Effector memory CD8-positive, alpha-beta T cell (primary cell): ENCODE data around the gene TNFSF10.

Experiments
- ATAC-seq: fragments of 150-1000 bp; cut with Tn5 transposase; replicated peaks from 2 replicates; pipeline ENCODE4 v1.10.0; 2021; ENCODE audit warnings: mild to moderate bottlenecking, moderate library complexity
- DNase-seq, 3 experiments: peaks; one replicate each; pipeline ENCODE4 v3.0.0; 2021
- H3K27ac Mint-ChIP-seq, 2 donors: one replicate each; pipeline ENCODE4 v1.8.0; 2022; ENCODE audit warnings: mild to moderate bottlenecking in 2 of 2, mixed read lengths in 2 of 2, moderate library complexity in 2 of 2
- H3K27me3 Mint-ChIP-seq, 2 donors: one replicate each; pipeline ENCODE4 v1.8.0; 2022; ENCODE audit warnings: mixed read lengths in 2 of 2
- H3K36me3 Mint-ChIP-seq: one replicate; pipeline ENCODE4 v1.8.0; 2022; ENCODE audit warnings: mild to moderate bottlenecking, moderate library complexity, mixed read lengths; ENCODE audit not compliant: insufficient read depth
- H3K4me1 Mint-ChIP-seq, 2 donors: one replicate each; pipeline ENCODE4 v1.8.0; 2022; ENCODE audit warnings: low read depth in 2 of 2, mixed read lengths in 2 of 2
- H3K4me3 Mint-ChIP-seq, 2 donors: one replicate each; pipeline ENCODE4 v1.8.0; 2022; ENCODE audit warnings: mild to moderate bottlenecking in 2 of 2, mixed read lengths in 2 of 2, moderate library complexity in 2 of 2
- H3K9me3 Mint-ChIP-seq, 2 donors: one replicate each; pipeline ENCODE4 v1.8.0; 2022; ENCODE audit warnings: mixed read lengths in 2 of 2

The TNFSF10 gene

DNA sequence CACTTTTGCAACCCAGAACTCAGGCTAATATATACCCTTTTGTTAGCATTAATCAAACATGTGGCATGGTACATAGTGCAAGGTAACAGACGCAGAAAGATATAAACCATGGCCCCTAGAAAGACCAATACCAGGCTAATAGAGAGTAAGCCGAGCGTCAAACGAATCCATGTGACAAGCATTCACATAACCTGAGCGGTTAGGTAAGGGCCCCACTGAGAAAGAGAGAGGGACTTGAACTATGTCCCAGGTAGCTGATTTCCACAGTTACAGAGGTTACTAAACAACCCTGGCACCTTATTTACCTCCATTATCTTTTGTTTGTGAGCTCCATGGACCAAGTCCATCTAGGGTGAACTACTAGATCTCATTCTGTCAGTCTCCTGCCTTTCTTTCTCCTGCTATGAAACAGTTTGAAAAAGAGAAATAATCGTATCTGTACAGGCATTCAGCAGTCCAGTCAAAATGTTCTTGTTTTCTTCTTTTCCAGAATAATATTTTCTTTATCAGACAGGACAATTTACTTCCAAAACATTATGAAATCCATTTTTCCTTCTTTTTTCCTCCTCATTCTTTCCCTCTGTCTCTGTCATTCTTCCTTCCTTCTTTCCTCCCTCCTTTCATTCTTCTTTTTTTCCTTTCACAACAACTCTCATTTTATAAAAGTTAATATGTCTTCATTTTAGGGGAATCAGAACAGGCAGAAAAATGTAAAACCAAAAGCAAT lies 30.5 kb upstream of the TNFSF10 start:
- no peak overlapping the region for H3K4me3 Mint-ChIP-seq
- H3K27ac Mint-ChIP-seq = no peak overlapping the region
- peaks cover 8 to 11% of the 10 kb centered on the region in 2 donors for H3K4me1 Mint-ChIP-seq
- no peaks in the 10 kb centered on the region for H3K36me3 Mint-ChIP-seq
- no peaks in the 10 kb centered on the region for H3K9me3 Mint-ChIP-seq
- ATAC-seq (no peak), DNase-seq (no peak)
- H3K27me3 Mint-ChIP-seq = no peaks in the 10 kb centered on the region

DNA sequence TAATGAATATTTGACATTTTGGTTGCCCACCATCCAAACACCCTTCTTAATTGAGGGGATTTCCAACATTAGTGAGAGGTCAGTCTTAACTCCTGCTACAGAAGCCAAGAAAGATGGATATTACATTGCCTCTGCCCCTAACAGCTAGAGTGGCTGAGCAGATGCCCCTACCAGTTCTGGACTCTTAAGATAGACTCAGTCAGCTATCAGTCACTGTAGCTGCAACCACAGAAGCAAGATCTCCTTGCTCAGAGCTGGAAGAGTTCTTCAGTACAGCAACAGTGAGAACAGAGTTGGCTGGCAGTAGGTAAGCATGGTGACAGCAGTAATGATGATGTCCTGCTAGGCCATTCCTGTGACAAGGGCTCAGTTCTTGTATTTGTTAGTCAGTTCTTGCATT lies 29.4 kb upstream of the TNFSF10 start:
- ATAC-seq (no peak), DNase-seq (no peak)
- H3K36me3 Mint-ChIP-seq = no peaks in the 10 kb centered on the region

DNA sequence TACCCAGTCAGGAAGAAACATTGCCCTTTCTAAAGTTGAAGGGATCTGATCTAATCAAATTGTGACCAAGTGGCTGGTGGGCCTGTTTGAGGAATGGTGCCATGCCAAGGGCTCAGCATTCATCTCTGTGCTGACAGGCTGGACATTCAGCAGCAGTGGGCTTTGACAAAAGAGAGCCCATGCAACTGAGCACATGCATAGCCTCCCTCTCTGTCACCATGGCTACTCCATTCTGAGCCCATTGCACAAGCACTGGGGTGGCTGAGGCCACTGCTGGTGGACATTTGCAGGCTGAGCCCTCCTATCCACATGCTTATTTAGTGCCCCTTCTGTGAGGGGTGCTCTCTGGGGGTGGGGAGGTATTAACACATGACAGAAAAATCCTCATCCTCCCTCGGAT lies 28.6 kb upstream of the TNFSF10 start:
- H3K4me1 Mint-ChIP-seq = peaks cover 6 to 8% of the 10 kb centered on the region in 2 donors
- no peak for DNase-seq
- ATAC-seq = no peak
- no peaks in the 10 kb centered on the region for H3K36me3 Mint-ChIP-seq
- H3K27me3 Mint-ChIP-seq = no peaks in the 10 kb centered on the region
- no peaks in the 10 kb centered on the region for H3K9me3 Mint-ChIP-seq
- H3K4me3 Mint-ChIP-seq = no peak overlapping the region
- H3K27ac Mint-ChIP-seq = no peak overlapping the region

More for the DNA sequence above, 29.4 kb upstream of the TNFSF10 start:
- no peaks in the 10 kb centered on the region for H3K27me3 Mint-ChIP-seq
- no peak overlapping the region for H3K27ac Mint-ChIP-seq
- H3K4me3 Mint-ChIP-seq = no peak overlapping the region
- no peaks in the 10 kb centered on the region for H3K9me3 Mint-ChIP-seq
- H3K4me1 Mint-ChIP-seq = peaks cover 8 to 11% of the 10 kb centered on the region in 2 donors

DNA sequence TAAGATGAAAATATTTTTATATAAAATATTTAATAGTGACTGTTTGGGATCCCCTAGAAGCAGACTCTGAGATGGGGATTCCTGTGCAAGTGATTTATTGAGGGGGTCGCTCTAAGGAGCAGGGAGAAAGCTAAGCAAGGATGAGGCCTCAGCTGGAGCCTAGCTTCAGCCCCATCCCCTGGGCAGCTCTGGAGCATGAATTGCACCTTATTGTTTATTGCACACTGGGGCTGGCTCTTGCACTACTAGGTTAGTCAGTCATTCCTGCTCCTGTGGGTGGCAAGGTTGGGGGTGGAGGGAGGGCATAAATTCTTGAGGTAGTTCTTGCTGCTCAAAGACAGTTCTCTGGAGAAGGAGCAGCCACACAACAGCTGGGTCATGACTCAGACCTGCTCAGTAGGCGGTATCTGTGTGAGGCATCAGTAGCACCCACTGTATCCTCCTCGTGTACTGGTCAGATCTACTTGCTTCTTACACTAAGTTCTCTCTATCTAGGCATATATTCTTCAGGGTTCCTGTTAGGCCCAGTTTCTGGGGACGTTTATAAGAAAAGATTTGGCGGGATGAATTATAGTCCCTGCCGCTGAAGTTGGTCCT lies 27.2 kb upstream of the TNFSF10 start:
- H3K27ac Mint-ChIP-seq = peak overlapping the region; percentile 29 to 56
- H3K4me3 Mint-ChIP-seq = no peak overlapping the region
- ATAC-seq (peak; percentile 78), DNase-seq (no peak)
- H3K9me3 Mint-ChIP-seq = no peaks in the 10 kb centered on the region
- no peaks in the 10 kb centered on the region for H3K36me3 Mint-ChIP-seq
- H3K27me3 Mint-ChIP-seq = no peaks in the 10 kb centered on the region
- H3K4me1 Mint-ChIP-seq = peaks cover 8% of the 10 kb centered on the region in 2 donors

DNA sequence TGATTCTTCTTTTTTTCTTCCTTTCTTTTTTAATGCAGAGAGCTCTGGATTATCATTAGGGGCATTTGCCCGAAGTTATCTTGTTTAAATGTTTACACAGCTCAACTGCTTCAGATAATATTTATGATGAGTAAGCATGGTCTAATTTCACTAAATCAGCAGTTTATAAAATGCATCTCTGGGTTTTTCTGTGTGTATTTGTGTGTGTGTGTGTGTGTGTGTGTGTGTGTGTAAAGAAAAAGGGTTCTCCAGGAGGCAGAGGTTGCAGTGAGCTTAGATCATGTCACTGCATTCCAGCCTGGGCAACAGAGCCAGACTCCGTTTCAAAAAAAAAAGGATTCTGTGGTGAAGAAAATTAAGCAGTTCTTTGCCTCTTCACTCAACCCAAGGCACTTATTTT lies 25.9 kb upstream of the TNFSF10 start:
- ATAC-seq (no peak), DNase-seq (no peak)
- no peaks in the 10 kb centered on the region for H3K9me3 Mint-ChIP-seq
- no peak overlapping the region for H3K27ac Mint-ChIP-seq
- peaks cover 8% of the 10 kb centered on the region in 2 donors for H3K4me1 Mint-ChIP-seq
- no peaks in the 10 kb centered on the region for H3K36me3 Mint-ChIP-seq
- no peaks in the 10 kb centered on the region for H3K27me3 Mint-ChIP-seq
- no peak overlapping the region for H3K4me3 Mint-ChIP-seq

DNA sequence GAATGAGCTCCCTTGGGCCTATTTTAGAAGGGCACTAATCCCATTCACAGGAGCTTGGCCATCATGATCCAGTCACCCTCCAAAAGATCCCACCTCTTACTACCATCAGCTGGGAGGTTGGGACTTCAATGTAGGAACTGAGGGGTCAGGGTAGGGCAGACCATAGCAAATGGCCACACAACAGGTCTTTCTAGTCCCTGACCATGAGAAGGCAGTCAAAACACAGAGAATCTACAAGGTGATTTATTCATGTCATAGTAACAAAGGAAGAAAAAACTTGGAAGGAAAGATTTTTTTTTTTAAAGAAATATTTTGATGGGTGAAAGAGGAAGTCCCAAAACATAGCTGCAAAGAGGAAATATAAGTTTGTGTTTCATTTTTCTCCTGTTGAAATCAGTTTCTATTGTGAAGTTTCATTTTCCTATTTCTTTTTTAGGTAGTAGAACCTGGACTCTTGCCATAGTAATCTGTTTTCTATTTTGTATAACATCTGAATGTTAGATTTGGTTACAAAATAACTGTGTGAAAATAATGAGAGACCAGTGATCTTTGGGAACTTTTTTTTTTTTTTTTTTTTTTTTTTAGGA lies 23.5 kb upstream of the TNFSF10 start:
- Mint-ChIP-seq H3K9me3 (no peaks in the 10 kb centered on the region), H3K27me3 (no peaks in the 10 kb centered on the region), H3K36me3 (no peaks in the 10 kb centered on the region), H3K4me3 (no peak overlapping the region), H3K4me1 (peaks cover 8% of the 10 kb centered on the region in 2 donors), H3K27ac (peak overlapping the region in 1 of 2 donors; percentile 60)
- ATAC-seq (no peak), DNase-seq (no peak)

DNA sequence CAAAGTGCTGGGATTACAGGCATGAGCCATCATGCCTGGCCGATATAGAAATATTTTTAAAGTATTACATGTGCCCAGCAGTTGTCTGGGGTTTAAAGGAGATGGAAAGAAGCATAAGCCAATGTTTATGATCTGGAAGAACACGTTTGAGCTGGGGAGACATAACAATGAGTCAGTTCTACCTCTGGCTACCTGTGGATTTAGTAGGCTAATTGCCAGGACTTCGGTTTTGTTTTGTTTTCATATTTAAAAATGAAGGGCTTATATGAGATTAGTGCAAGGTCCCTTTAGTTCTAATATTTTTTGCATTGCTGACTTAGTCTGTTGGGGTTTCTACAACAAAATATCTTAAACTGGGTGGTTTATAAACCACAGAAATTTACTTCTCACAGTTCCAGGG lies 22.9 kb upstream of the TNFSF10 start:
- Mint-ChIP-seq H3K9me3 (no peaks in the 10 kb centered on the region), H3K27ac (peak overlapping the region in 1 of 2 donors; percentile 60), H3K4me1 (peaks cover 6 to 8% of the 10 kb centered on the region in 2 donors), H3K36me3 (no peaks in the 10 kb centered on the region), H3K27me3 (no peaks in the 10 kb centered on the region), H3K4me3 (no peak overlapping the region)
- ATAC-seq (no peak), DNase-seq (no peak)

DNA sequence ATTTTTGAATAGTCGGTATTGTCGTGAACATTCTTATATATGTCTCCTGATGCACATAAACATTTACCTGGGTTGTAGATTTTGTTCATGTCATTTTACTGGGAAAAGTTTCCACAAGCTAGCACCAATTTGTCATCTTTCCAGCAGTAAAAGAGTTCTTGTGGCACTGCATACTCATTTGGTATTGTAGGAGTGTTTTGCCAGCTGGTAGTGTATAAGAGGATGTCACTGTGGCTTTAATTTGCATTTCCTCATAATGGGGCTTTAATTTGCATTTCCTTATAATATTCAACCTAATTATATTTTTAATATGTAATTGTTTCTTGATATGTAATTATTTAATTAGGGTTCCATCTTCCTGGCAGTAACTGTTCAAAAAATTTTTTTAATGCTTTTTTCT lies 21.2 kb upstream of the TNFSF10 start:
- no peak for ATAC-seq
- Mint-ChIP-seq H3K36me3 (no peaks in the 10 kb centered on the region), H3K9me3 (no peaks in the 10 kb centered on the region), H3K4me1 (peaks cover 0 to 2% of the 10 kb centered on the region in 2 donors), H3K27me3 (no peaks in the 10 kb centered on the region), H3K27ac (no peak overlapping the region), H3K4me3 (no peak overlapping the region)
- DNase-seq = no peak

DNA sequence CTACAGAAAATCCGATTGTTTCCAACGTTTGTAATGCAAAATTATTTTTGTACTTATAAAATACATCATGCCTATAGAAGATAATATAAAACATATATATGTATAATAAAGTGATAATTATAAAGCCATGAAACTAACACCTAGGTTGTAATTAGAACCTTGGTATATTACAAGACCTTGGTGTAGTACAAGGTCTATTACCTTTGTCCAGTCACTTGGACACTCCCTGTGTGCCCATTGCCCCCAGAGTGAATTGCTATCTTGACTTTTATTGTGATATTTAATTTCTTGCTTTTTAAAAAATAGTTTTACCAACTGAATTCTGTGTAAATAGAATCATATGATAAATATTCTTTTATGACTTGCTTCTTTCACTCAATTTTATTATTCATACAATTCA lies 20.7 kb upstream of the TNFSF10 start:
- Mint-ChIP-seq H3K36me3 (no peaks in the 10 kb centered on the region), H3K27me3 (no peaks in the 10 kb centered on the region), H3K4me3 (no peak overlapping the region), H3K9me3 (no peaks in the 10 kb centered on the region), H3K27ac (no peak overlapping the region), H3K4me1 (peaks cover 0 to 2% of the 10 kb centered on the region in 2 donors)
- ATAC-seq = no peak
- no peak for DNase-seq

DNA sequence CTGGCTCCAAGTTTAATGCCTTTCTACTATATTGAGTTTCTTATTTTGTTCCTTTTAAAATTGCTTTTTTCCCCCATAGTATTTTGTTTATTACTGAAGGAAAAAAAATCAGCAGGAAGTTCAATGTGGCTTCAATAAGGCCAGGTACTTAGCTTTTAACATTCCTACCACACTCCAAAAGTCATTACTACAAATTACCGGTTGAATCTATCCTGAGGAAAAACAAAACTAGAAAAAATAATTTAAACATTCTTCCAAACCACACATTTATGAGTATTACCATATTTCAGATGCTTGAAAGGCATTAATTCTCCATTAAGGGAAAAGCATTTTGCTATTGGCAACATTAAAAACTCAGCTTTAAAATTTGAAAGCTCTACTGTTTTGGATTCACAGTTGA lies 20.2 kb upstream of the TNFSF10 start:
- Mint-ChIP-seq H3K27me3 (no peaks in the 10 kb centered on the region), H3K4me1 (peaks cover 0 to 2% of the 10 kb centered on the region in 2 donors)
- no peak for ATAC-seq

DNA sequence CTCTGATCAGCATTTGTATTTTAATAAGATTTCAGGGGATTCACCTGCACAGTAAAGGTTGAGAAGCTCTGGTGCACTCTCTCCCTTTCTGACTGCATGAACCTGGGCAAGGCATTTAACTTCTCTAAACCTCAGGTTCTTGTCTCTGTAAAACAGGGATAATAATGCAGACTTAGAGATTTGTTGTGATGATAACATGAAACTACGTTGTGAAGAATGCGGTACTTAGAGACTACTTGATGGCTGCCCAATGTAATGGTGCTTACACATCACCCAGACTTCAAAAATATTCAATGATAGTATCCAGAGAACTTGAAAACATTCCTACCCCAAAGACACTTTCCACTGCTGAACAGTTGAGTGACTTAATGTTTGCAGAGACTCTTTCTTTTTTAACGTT lies 19.8 kb upstream of the TNFSF10 start:
- no peak overlapping the region for H3K27ac Mint-ChIP-seq
- ATAC-seq = no peak
- H3K4me1 Mint-ChIP-seq = peaks cover 0 to 2% of the 10 kb centered on the region in 2 donors
- no peak overlapping the region for H3K4me3 Mint-ChIP-seq
- H3K36me3 Mint-ChIP-seq = no peaks in the 10 kb centered on the region
- H3K9me3 Mint-ChIP-seq = no peaks in the 10 kb centered on the region
- DNase-seq = no peak
- no peaks in the 10 kb centered on the region for H3K27me3 Mint-ChIP-seq

More for the DNA sequence above, 20.2 kb upstream of the TNFSF10 start:
- Mint-ChIP-seq H3K36me3 (no peaks in the 10 kb centered on the region), H3K9me3 (no peaks in the 10 kb centered on the region), H3K4me3 (no peak overlapping the region), H3K27ac (no peak overlapping the region)
- no peak for DNase-seq

DNA sequence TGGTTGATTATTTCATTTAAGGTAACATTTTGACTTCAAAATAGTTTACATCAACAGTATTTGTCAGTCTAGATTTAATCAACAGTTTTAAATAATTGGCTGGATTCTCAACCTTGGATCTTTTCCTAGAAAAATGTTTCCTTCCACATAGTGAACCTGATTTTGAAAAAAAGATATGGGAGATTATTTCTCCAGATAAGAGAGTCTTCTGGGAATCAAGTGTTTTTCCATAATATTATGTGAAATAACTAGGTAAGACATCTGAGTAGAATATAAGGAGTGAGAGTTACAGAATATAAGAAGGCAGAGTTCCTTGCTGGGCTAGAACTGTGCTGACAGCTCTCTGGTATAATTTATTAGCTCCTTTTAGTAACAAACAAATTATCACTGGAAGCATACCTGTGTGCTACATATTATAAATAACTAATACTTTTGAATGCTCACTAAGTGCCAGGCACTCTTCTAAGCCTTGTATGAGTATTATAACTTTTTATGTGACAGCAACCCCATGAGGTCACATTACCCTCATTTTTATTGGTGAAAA lies 18.8 kb upstream of the TNFSF10 start:
- Mint-ChIP-seq H3K4me3 (no peak overlapping the region), H3K9me3 (no peaks in the 10 kb centered on the region), H3K27me3 (no peaks in the 10 kb centered on the region), H3K27ac (peak overlapping the region in 1 of 2 donors; percentile 8), H3K4me1 (peaks cover 2 to 4% of the 10 kb centered on the region in 2 donors), H3K36me3 (no peaks in the 10 kb centered on the region)
- ATAC-seq (no peak), DNase-seq (no peak)

DNA sequence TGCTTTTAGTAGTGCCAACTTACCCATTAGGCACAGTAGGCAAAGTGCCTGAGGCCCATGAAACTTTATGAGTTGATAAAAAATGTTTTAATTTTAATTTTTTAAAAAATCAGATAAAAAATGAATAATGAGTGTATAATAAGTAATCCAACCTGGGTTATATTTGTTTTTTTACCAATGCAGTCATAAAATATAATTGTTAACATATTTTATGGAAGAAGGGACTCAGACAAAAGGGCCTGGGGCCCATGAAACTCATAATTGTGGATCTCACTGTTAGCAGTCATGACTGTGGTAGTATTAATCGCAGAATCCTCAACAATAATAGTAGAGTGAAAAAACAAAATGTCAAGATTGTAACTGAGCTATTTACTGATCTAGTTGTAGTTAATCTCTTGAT lies 16.8 kb upstream of the TNFSF10 start:
- H3K4me1 Mint-ChIP-seq = peaks cover 5 to 6% of the 10 kb centered on the region in 2 donors
- no peaks in the 10 kb centered on the region for H3K27me3 Mint-ChIP-seq
- H3K27ac Mint-ChIP-seq = no peak overlapping the region
- no peaks in the 10 kb centered on the region for H3K36me3 Mint-ChIP-seq
- no peak for DNase-seq
- H3K4me3 Mint-ChIP-seq = no peak overlapping the region
- no peaks in the 10 kb centered on the region for H3K9me3 Mint-ChIP-seq
- no peak for ATAC-seq

DNA sequence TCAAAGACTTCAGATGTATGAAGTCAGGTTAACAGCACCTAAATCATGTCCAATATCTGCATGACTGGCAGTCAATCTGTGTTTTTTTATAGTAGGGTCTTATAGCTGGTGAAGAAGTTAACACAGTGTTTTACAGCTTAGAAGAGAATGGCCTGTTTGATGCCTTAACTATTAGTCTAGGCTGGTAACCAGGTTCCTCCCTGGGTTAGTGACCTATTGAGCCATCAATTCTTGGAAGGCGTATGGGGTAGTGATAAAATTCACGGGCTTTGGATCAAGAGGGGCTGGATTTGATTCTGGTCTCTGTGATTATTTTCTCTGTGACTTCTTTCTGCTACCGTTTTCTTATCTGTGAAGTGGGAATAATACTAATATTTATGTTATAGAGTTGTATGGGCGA lies 16.0 kb upstream of the TNFSF10 start:
- DNase-seq = no peak
- no peaks in the 10 kb centered on the region for H3K9me3 Mint-ChIP-seq

More for the DNA sequence above, 16.0 kb upstream of the TNFSF10 start:
- H3K36me3 Mint-ChIP-seq = no peaks in the 10 kb centered on the region
- H3K4me3 Mint-ChIP-seq = no peak overlapping the region
- ATAC-seq = no peak
- H3K27me3 Mint-ChIP-seq = no peaks in the 10 kb centered on the region
- H3K27ac Mint-ChIP-seq = no peak overlapping the region
- H3K4me1 Mint-ChIP-seq = peaks cover 5 to 6% of the 10 kb centered on the region in 2 donors
